PC-3 (cell line): Measurements from ENCODE around the gene CD99. TPM values are rescaled to one million over a fixed set of nuclear protein-coding genes. Genes with fewer than 3 reads are reported as not detected.
A peak's percentile ranks its signal among the peaks of the same experiment; 100 is the strongest.

Experiments
- ATAC-seq: fragments of 200-7000 bp; cut with Tn5 transposase; 2 replicates; pipeline ENCODE4 v1.9.1; 2020; ENCODE audit warnings: mild to moderate bottlenecking, moderate library complexity
- BruUV-seq: library from RNA; stranded (reverse); fragments of 400-500 nt; replicated peaks from 2 replicates; lab custom pipeline; 2021; lab: Mats Ljungman, UMichigan
- CTCF ChIA-PET: fragments of 300-600 bp; sonication (Branson Sonifier 250); formaldehyde crosslinking; loops from one replicate; lab custom pipeline; 2022; ENCODE audit warnings: antibody characterized with exemption; lab: Charles Lee
- POLR2A ChIA-PET: fragments of 300-600 bp; sonication (Branson Sonifier 250); formaldehyde crosslinking; loops from one replicate; lab custom pipeline; 2022; ENCODE audit warnings: antibody characterized with exemption; ENCODE audit not compliant: unreplicated experiment; lab: Charles Lee
- DNase-seq: peaks from one replicate; pipeline ENCODE4 v3.0.0-alpha.2; 2015
- H2AFZ ChIP-seq: fragments of 300-600 bp; sonication (generic); 2 replicates; pipeline ENCODE4 v1.6.0; 2016; ENCODE audit warnings: antibody characterized with exemption, low read length
- H3F3A ChIP-seq: fragments of 300-600 bp; sonication (generic); one replicate; pipeline ENCODE4 v1.6.0; 2017; ENCODE audit warnings: antibody characterized with exemption, low read length, control low read depth, mild to moderate bottlenecking; ENCODE audit not compliant: unreplicated experiment
- H3K27ac ChIP-seq: fragments of 300-600 bp; sonication (generic); 2 replicates; pipeline ENCODE4 v1.5.1; 2016; ENCODE audit warnings: mild to moderate bottlenecking, low read length
- H3K27me3 ChIP-seq: fragments of 300-600 bp; sonication (generic); 2 replicates; pipeline ENCODE4 v1.6.1; 2016; ENCODE audit warnings: low read length, mixed read lengths
- H3K36me3 ChIP-seq: fragments of 300-600 bp; sonication (generic); 2 replicates; pipeline ENCODE4 v1.6.1; 2016; ENCODE audit warnings: low read depth, mixed run types, low read length, mixed read lengths
- H3K4me1 ChIP-seq: fragments of 300-600 bp; sonication (generic); 2 replicates; pipeline ENCODE4 v1.5.1; 2016; ENCODE audit warnings: low read length; ENCODE audit not compliant: insufficient read depth
- H3K4me2 ChIP-seq: fragments of 300-600 bp; sonication (generic); 2 replicates; pipeline ENCODE4 v1.6.0; 2016; ENCODE audit warnings: low read length
- H3K4me3 ChIP-seq: fragments of 300-600 bp; sonication (generic); 2 replicates; pipeline ENCODE4 v1.5.1; 2016; ENCODE audit warnings: mild to moderate bottlenecking, low read length, mixed read lengths
- H3K79me2 ChIP-seq: fragments of 300-600 bp; sonication (generic); 2 replicates; pipeline ENCODE4 v1.6.1; 2017; ENCODE audit warnings: low read length, mixed read lengths
- H3K9ac ChIP-seq: fragments of 300-600 bp; sonication (generic); 2 replicates; pipeline ENCODE4 v1.6.0; 2016; ENCODE audit warnings: mild to moderate bottlenecking, low read length
- H3K9me2 ChIP-seq: fragments of 300-600 bp; sonication (generic); replicated peaks from 2 replicates; pipeline ENCODE4 v1.6.1; 2016; ENCODE audit warnings: mixed run types, low read length, mixed read lengths
- H3K9me3 ChIP-seq: fragments of 300-600 bp; sonication (generic); 2 replicates; pipeline ENCODE4 v1.6.1; 2016; ENCODE audit warnings: low read length, mixed read lengths
- H4K20me1 ChIP-seq: fragments of 300-600 bp; sonication (generic); 2 replicates; pipeline ENCODE4 v1.6.1; 2016; ENCODE audit warnings: low read length, mixed read lengths
- EZH2 ChIP-seq: fragments of 300-600 bp; sonication (generic); IDR thresholded peaks from one replicate; pipeline ENCODE4 v1.6.1; 2017; ENCODE audit warnings: antibody characterized with exemption, mild to moderate bottlenecking, low read length; ENCODE audit not compliant: unreplicated experiment
- EZH2phosphoT487 ChIP-seq: fragments of 300-600 bp; sonication (generic); IDR thresholded peaks from 2 replicates; pipeline ENCODE4 v1.6.1; 2018; ENCODE audit warnings: mild to moderate bottlenecking, antibody characterized with exemption, low read length, borderline replicate concordance
- intact Hi-C: fragments of 100-400 bp; cut with micrococcal nuclease; formaldehyde crosslinking; loops from 2 replicates; pipeline ENCODE4 v1.9.0; 2023
- total RNA-seq: library from RNA; depleted of rRNA; stranded (reverse); fragments of >200 nt; gene quantifications from 2 replicates; pipeline ENCODE4 v1.2.3, GENCODE V29; 2014
- TF ChIP-seq, protein P1 (sequence below): fragments of 300-600 bp; sonication (generic); conservative IDR thresholded peaks from 2 replicates; pipeline ENCODE4 v1.5.1; 2017; ENCODE audit warnings: antibody characterized with exemption, low read depth, mild to moderate bottlenecking, low read length

CD99 gene
- total RNA-seq, 1 experiment from 2014 or later, result 202 TPM

DNA sequence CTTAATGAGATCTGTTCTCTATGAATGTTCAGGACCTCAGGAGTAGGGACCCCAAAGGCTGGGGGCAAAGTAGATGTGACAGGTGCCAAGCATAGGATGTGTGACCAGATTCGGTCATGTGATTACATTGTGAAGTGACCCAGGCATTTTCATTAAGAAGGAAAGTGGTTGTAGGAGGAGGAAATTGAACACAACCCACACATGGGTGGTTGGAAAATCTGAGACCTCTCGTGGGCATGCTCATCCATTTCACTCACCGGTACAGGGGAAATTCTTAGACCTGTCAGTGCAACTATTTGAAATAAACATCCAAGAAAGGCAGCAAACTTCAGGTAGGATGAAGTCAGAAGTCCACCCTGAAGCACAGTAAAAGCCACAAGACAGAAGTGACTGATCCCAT, 43.5 kb upstream of the CD99 start:
- no peak for ATAC-seq
- no peak overlapping the region for H3K4me2 ChIP-seq
- no peaks in the 10 kb centered on the region for H3K4me1 ChIP-seq
- no peak overlapping the region for H2AFZ ChIP-seq
- H3K4me3 ChIP-seq, result no peak overlapping the region
- CTCF ChIA-PET, result no interaction called here
- BruUV-seq, result no TSS peak
- H3K36me3 ChIP-seq, result no peaks in the 10 kb centered on the region
- no peak overlapping the region for H3K9ac ChIP-seq
- H3K27ac ChIP-seq, result no peak overlapping the region
- no peaks in the 10 kb centered on the region for H3K79me2 ChIP-seq
- H3K27me3 ChIP-seq, result no peaks in the 10 kb centered on the region
- POLR2A ChIA-PET, result no interaction called here
- no peaks in the 10 kb centered on the region for H3F3A ChIP-seq
- TF ChIP-seq EZH2phosphoT487 (no peak), EZH2 (no peak)
- TF ChIP-seq, protein P1, sequence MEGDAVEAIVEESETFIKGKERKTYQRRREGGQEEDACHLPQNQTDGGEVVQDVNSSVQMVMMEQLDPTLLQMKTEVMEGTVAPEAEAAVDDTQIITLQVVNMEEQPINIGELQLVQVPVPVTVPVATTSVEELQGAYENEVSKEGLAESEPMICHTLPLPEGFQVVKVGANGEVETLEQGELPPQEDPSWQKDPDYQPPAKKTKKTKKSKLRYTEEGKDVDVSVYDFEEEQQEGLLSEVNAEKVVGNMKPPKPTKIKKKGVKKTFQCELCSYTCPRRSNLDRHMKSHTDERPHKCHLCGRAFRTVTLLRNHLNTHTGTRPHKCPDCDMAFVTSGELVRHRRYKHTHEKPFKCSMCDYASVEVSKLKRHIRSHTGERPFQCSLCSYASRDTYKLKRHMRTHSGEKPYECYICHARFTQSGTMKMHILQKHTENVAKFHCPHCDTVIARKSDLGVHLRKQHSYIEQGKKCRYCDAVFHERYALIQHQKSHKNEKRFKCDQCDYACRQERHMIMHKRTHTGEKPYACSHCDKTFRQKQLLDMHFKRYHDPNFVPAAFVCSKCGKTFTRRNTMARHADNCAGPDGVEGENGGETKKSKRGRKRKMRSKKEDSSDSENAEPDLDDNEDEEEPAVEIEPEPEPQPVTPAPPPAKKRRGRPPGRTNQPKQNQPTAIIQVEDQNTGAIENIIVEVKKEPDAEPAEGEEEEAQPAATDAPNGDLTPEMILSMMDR, result no peak
- intact Hi-C loops, result no loop called here
- DNase-seq, result no peak
- H3K9me2 ChIP-seq, result no peaks in the 10 kb centered on the region
- H4K20me1 ChIP-seq, result no peaks in the 10 kb centered on the region
- no peaks in the 10 kb centered on the region for H3K9me3 ChIP-seq

DNA sequence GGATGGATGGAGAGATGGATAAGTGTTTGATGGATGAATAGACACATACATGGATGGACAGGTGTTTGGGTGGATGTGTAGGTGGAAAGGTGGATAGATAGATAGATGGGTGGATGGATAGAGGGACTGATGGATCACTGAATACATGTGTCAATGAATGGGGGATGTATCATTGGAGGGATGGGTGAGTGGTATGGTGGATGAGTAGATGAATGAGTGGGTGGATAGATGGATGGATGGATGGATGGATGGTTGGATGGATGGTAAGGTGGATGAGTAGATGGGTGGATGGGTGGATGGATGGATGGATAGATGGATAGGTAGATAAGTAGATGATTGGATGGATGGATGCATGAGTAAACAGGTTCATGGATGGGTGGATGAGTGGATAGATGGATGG, 41.1 kb upstream of the CD99 start:
- intact Hi-C loops, result no loop called here
- no peak overlapping the region for H3K27ac ChIP-seq
- H3K9me2 ChIP-seq, result no peaks in the 10 kb centered on the region
- DNase-seq (no peak), ATAC-seq (no peak)
- no TSS peak for BruUV-seq
- H3K27me3 ChIP-seq, result no peaks in the 10 kb centered on the region
- H3K4me1 ChIP-seq, result no peaks in the 10 kb centered on the region
- no peaks in the 10 kb centered on the region for H3K36me3 ChIP-seq
- no peaks in the 10 kb centered on the region for H3K79me2 ChIP-seq
- ChIA-PET CTCF (no interaction called here), POLR2A (no interaction called here)
- no peak for TF ChIP-seq EZH2phosphoT487
- TF ChIP-seq, protein P1, result no peak
- no peak for TF ChIP-seq EZH2
- H3F3A ChIP-seq, result no peaks in the 10 kb centered on the region
- no peak overlapping the region for H2AFZ ChIP-seq
- H3K4me2 ChIP-seq, result no peak overlapping the region
- H3K4me3 ChIP-seq, result no peak overlapping the region
- H3K9ac ChIP-seq, result no peak overlapping the region
- H3K9me3 ChIP-seq, result no peaks in the 10 kb centered on the region
- H4K20me1 ChIP-seq, result no peaks in the 10 kb centered on the region

DNA sequence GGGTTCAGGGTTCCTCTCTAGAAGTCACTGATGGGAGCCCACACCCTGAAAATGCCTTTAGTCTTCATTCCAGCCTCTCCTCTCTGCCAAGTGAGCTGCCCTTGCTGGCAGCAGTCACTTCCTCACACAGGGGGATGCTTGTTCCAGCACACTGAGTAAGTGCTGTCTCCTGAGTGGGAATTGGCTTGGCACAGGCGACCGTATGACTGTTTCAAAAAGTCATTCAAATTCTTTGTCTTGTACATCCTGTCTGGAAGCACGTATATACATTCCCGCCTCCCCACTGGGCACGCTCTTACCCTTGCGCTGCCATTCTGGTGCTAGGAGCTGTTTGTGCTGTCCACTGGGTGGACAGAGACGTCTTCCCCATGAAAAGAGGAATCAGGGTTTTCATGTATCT, 40.2 kb upstream of the CD99 start:
- Histone ChIP-seq H3K4me2 (no peak overlapping the region), H3K9me2 (no peaks in the 10 kb centered on the region), H4K20me1 (no peaks in the 10 kb centered on the region), H3K4me1 (no peaks in the 10 kb centered on the region), H2AFZ (no peak overlapping the region), H3K27me3 (no peaks in the 10 kb centered on the region), H3K9me3 (no peaks in the 10 kb centered on the region), H3K79me2 (no peaks in the 10 kb centered on the region), H3K9ac (no peak overlapping the region), H3K36me3 (no peaks in the 10 kb centered on the region), H3F3A (no peaks in the 10 kb centered on the region), H3K4me3 (no peak overlapping the region), H3K27ac (no peak overlapping the region)
- TF ChIP-seq EZH2phosphoT487 (no peak), EZH2 (no peak)
- TF ChIP-seq, protein P1, result no peak
- CTCF ChIA-PET, result no interaction called here
- ATAC-seq, result no peak
- intact Hi-C loops, result no loop called here
- POLR2A ChIA-PET, result no interaction called here
- no TSS peak for BruUV-seq
- DNase-seq, result peak; percentile 10
